GM19023 (cell line): Measurements from ENCODE around the gene DEGS2.

Source experiments
- ATAC-seq: cut with Tn5 transposase; IDR thresholded peaks from one replicate; pipeline ENCODE4 v1.9.1; 2021; ENCODE audit warnings: mild to moderate bottlenecking, moderate library complexity; ENCODE audit not compliant: unreplicated experiment

The DEGS2 gene

GRCh38 chr14:100149851-100150611, 9.4 kb downstream of the DEGS2 start:
- no peak for ATAC-seq

- ATAC-seq, result no peak
Measured at GRCh38 chr14:100148837-100149731, 10.4 kb downstream of the DEGS2 start.

- ATAC-seq, result no peak
Measured at GRCh38 chr14:100147691-100148464, 11.6 kb downstream of the DEGS2 start.

GRCh38 chr14:100147181-100147631, 12.2 kb downstream of the DEGS2 start:
- no peak for ATAC-seq

GRCh38 chr14:100146531-100147091, 12.8 kb downstream of the DEGS2 start:
- ATAC-seq, result no peak

GRCh38 chr14:100145682-100146464, 13.6 kb downstream of the DEGS2 start:
- ATAC-seq, result no peak

- no peak for ATAC-seq
Measured at GRCh38 chr14:100144996-100145646, 14.3 kb downstream of the DEGS2 start.

GRCh38 chr14:100144645-100144995, 14.8 kb downstream of the DEGS2 start:
- ATAC-seq, result no peak

GRCh38 chr14:100143934-100144333, 15.5 kb downstream of the DEGS2 start:
- ATAC-seq, result no peak

GRCh38 chr14:100143523-100143922, 15.9 kb downstream of the DEGS2 start:
- ATAC-seq, result no peak

- no peak for ATAC-seq
Measured at GRCh38 chr14:100142073-100143040, 17.1 kb downstream of the DEGS2 start.

GRCh38 chr14:100141098-100141497, 18.3 kb downstream of the DEGS2 start:
- no peak for ATAC-seq

GRCh38 chr14:100140452-100141078, 18.9 kb downstream of the DEGS2 start:
- ATAC-seq, result no peak

- no peak for ATAC-seq
Measured at GRCh38 chr14:100138955-100139354, 20.5 kb downstream of the DEGS2 start.

- ATAC-seq, result peak; percentile 64
Measured at GRCh38 chr14:100138082-100138787, 21.2 kb downstream of the DEGS2 start.

GRCh38 chr14:100137173-100137572, 22.3 kb downstream of the DEGS2 start:
- no peak for ATAC-seq

- no peak for ATAC-seq
Measured at GRCh38 chr14:100135784-100136183, 23.7 kb downstream of the DEGS2 start.
